Spinal cord (tissue), 10 donors: ENCODE measurements around the gene WNT7B. TPM values are rescaled to one million over a fixed set of nuclear protein-coding genes. Genes with fewer than 3 reads are reported as not detected.

Experiments used
- DNase-seq, 6 donors: peaks; one replicate each; pipeline versions ENCODE4 v3.0.0 to v3.0.0-alpha.2; 2013 to 2015; ENCODE audit warnings: low spot score in 6 of 6, low read depth in 4 of 6
- H3K27ac ChIP-seq: one replicate; pipeline ENCODE4 v1.5.1; 2013; ENCODE audit warnings: low read depth, low read length, control low read depth
- H3K27me3 ChIP-seq: one replicate; pipeline ENCODE4 v1.6.1; 2013; ENCODE audit warnings: low read length; ENCODE audit not compliant: control insufficient read depth, insufficient read depth
- H3K36me3 ChIP-seq: one replicate; pipeline ENCODE4 v1.6.1; 2013; ENCODE audit warnings: low read length; ENCODE audit not compliant: control insufficient read depth, insufficient read depth
- H3K4me1 ChIP-seq: one replicate; pipeline ENCODE4 v1.6.1; 2013; ENCODE audit warnings: low read length; ENCODE audit not compliant: control insufficient read depth, insufficient read depth
- H3K4me3 ChIP-seq: one replicate; pipeline ENCODE4 v1.5.1; 2013; ENCODE audit warnings: low read depth, low read length, control low read depth
- H3K9me3 ChIP-seq: one replicate; pipeline ENCODE4 v1.6.1; 2013; ENCODE audit warnings: low read length; ENCODE audit not compliant: control insufficient read depth, insufficient read depth
- WGBS: methylation state at CpG from one replicate; pipeline ENCODE4 v1.1.5; 2013; ENCODE audit warnings: missing lambda C conversion rate; ENCODE audit not compliant: insufficient coverage; 5-methylcytosine and 5-hydroxymethylcytosine counted together
- polyA plus RNA-seq, 2 donors: library from polyadenylated mRNA; unstranded; fragments of 120-200 nt; gene quantifications; one replicate each; pipeline ENCODE4 v1.2.1, GENCODE V29; 2013; ENCODE audit not compliant: insufficient read length in 2 of 2
- total RNA-seq, 2 donors: library from RNA; depleted of rRNA in 1 of 2; stranded (reverse); fragments of 120-200 nt in 1 of 2; fragments of >200 nt in 1 of 2; gene quantifications; one replicate each; pipeline versions ENCODE4 v1.2.3 to v1.2.4, GENCODE V29; 2013 to 2014
- donor health status: healthy.

WNT7B gene
- total and polyA plus RNA-seq, 4 donors: 2.6 to 24.9 (median 13.3) TPM

- 91% methylated on average over 27 of the region's 29 CpGs for WGBS
- no peaks in the 10 kb centered on the region for H3K9me3 ChIP-seq
- H3K27me3 ChIP-seq: no peaks in the 10 kb centered on the region
- peaks cover 69% of the 10 kb centered on the region for H3K4me1 ChIP-seq
- H3K27ac ChIP-seq: peak overlapping the region; percentile 64
- peak in 1 of 6 donors; percentile 13 for DNase-seq
- H3K4me3 ChIP-seq: no peak overlapping the region
- H3K36me3 ChIP-seq: no peaks in the 10 kb centered on the region
These were observed 19.5 kb upstream of the WNT7B start for GRCh38 chr22:45996241-45997076.

- Histone ChIP-seq H3K4me1 (peaks cover 60% of the 10 kb centered on the region), H3K4me3 (no peak overlapping the region), H3K9me3 (no peaks in the 10 kb centered on the region), H3K36me3 (no peaks in the 10 kb centered on the region), H3K27me3 (no peaks in the 10 kb centered on the region), H3K27ac (no peak overlapping the region)
- DNase-seq: no peak
- 90% methylated on average over 25 of the region's 27 CpGs for WGBS
These were observed 18.6 kb upstream of the WNT7B start for GRCh38 chr22:45995405-45996101.

- Histone ChIP-seq H3K4me3 (no peak overlapping the region), H3K4me1 (peaks cover 53% of the 10 kb centered on the region), H3K27me3 (no peaks in the 10 kb centered on the region), H3K36me3 (no peaks in the 10 kb centered on the region), H3K27ac (no peak overlapping the region), H3K9me3 (no peaks in the 10 kb centered on the region)
- 40% methylated on average over 27 of the region's 27 CpGs for WGBS
- peak in 2 of 6 donors; percentile 87 for DNase-seq
These were observed 17.8 kb upstream of the WNT7B start for GRCh38 chr22:45994491-45995404.

- 100% methylated on average over 1 of the region's 2 CpGs for WGBS
These were observed 16.9 kb upstream of the WNT7B start for GRCh38 chr22:45993841-45994240.

GRCh38 chr22:45993143-45993692 is 16.3 kb upstream of the WNT7B start:
- Histone ChIP-seq H3K27me3 (no peaks in the 10 kb centered on the region), H3K36me3 (no peaks in the 10 kb centered on the region), H3K9me3 (no peaks in the 10 kb centered on the region), H3K27ac (no peak overlapping the region), H3K4me3 (no peak overlapping the region), H3K4me1 (peaks cover 38% of the 10 kb centered on the region)
- DNase-seq: no peak
- 98% methylated on average over 5 of the region's 5 CpGs for WGBS

More at GRCh38 chr22:45993841-45994240, 16.9 kb upstream of the WNT7B start:
- DNase-seq: no peak
- Histone ChIP-seq H3K36me3 (no peaks in the 10 kb centered on the region), H3K9me3 (no peaks in the 10 kb centered on the region), H3K27me3 (no peaks in the 10 kb centered on the region), H3K27ac (no peak overlapping the region), H3K4me1 (peaks cover 44% of the 10 kb centered on the region), H3K4me3 (no peak overlapping the region)

GRCh38 chr22:45992737-45993136 is 15.8 kb upstream of the WNT7B start:
- Histone ChIP-seq H3K27me3 (no peaks in the 10 kb centered on the region), H3K4me1 (peaks cover 33% of the 10 kb centered on the region), H3K9me3 (peaks cover under 1% of the 10 kb centered on the region), H3K4me3 (no peak overlapping the region), H3K36me3 (no peaks in the 10 kb centered on the region), H3K27ac (no peak overlapping the region)
- DNase-seq: no peak
- 96% methylated on average over 3 of the region's 3 CpGs for WGBS

- no peak overlapping the region for H3K27ac ChIP-seq
- H3K9me3 ChIP-seq: peaks cover 2% of the 10 kb centered on the region
- peaks cover 17% of the 10 kb centered on the region for H3K4me1 ChIP-seq
- H3K4me3 ChIP-seq: no peak overlapping the region
- 75% methylated on average over 3 of the region's 7 CpGs for WGBS
- no peaks in the 10 kb centered on the region for H3K27me3 ChIP-seq
- DNase-seq: peak in 1 of 6 donors; percentile 27
- no peaks in the 10 kb centered on the region for H3K36me3 ChIP-seq
These were observed 14.1 kb upstream of the WNT7B start for GRCh38 chr22:45991098-45991497.

- Histone ChIP-seq H3K27me3 (no peaks in the 10 kb centered on the region), H3K27ac (no peak overlapping the region), H3K9me3 (peaks cover 7% of the 10 kb centered on the region), H3K36me3 (no peaks in the 10 kb centered on the region), H3K4me1 (no peaks in the 10 kb centered on the region), H3K4me3 (no peak overlapping the region)
- WGBS: 86% methylated on average over 7 of the region's 7 CpGs
- no peak for DNase-seq
These were observed 10.3 kb upstream of the WNT7B start for GRCh38 chr22:45987136-45987861.
